ENCODE results near the gene TTC29. TPM values are rescaled to one million over a fixed set of nuclear protein-coding genes. Genes with fewer than 3 reads are reported as not detected.

Gene TTC29
- total RNA-seq, 1 donor: under 0.01 TPM

DNA sequence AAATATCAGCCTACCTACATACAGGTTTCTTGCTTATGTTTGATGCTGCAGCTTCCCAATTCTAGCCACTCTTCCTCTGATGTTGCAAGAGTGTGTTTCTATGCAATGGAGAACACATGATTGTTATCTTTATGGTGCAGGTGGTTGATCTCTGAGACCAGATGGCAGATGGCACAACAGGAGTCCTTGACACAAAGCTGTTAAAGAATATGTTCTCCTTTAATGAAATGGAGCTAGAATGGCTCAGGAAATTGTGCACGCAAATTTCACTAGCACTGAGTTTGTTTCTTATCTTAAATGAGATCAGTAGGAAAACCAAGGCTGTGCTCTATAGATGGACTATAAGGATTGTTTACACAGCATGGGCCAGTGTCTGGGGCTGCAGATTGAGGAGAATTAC is 29.9 kb upstream of the TTC29 start:
- no peak overlapping the region for H2AFZ ChIP-seq (ENCODE audit: low read length)
- H3K4me1 ChIP-seq (ENCODE audit: insufficient read depth, low read length): no peaks in the 10 kb centered on the region
- H3K4me3 ChIP-seq (ENCODE audit: insufficient read depth, low read length): no peak overlapping the region
- H3K27me3 ChIP-seq (ENCODE audit: insufficient read depth, low read length): peaks cover 2% of the 10 kb centered on the region
- H4K20me1 ChIP-seq (ENCODE audit: insufficient read depth, low read length): no peaks in the 10 kb centered on the region
- no peaks in the 10 kb centered on the region for H3K9me3 ChIP-seq (ENCODE audit: low read depth, low read length)
- no peak for TF ChIP-seq CTCF (IDR thresholded peaks at IDR 0.05; ENCODE audit: extremely low read depth, low read depth, low read length)
- no peaks in the 10 kb centered on the region for H3K79me2 ChIP-seq (ENCODE audit: insufficient read depth, low read length)
- no peak overlapping the region for H3K4me2 ChIP-seq (ENCODE audit: insufficient read depth, low read length)
- no peak for DNase-seq (ENCODE audit: insufficient read length, low spot score, missing footprints)
- no peaks in the 10 kb centered on the region for H3K36me3 ChIP-seq (ENCODE audit: insufficient read depth, low read length)
- no peak overlapping the region for H3K27ac ChIP-seq (ENCODE audit: low read depth, low read length)

GRCh38 chr4:146975036-146975435 is 29.4 kb upstream of the TTC29 start:
- H3K36me3 ChIP-seq (ENCODE audit: insufficient read depth, low read length): no peaks in the 10 kb centered on the region
- H2AFZ ChIP-seq (ENCODE audit: low read length): no peak overlapping the region
- no peak overlapping the region for H3K4me3 ChIP-seq (ENCODE audit: insufficient read depth, low read length)
- TF ChIP-seq CTCF (IDR thresholded peaks at IDR 0.05; ENCODE audit: extremely low read depth, low read depth, low read length): no peak
- no peak overlapping the region for H3K27ac ChIP-seq (ENCODE audit: low read depth, low read length)
- H3K4me1 ChIP-seq (ENCODE audit: insufficient read depth, low read length): no peaks in the 10 kb centered on the region
- H3K79me2 ChIP-seq (ENCODE audit: insufficient read depth, low read length): no peaks in the 10 kb centered on the region
- H3K4me2 ChIP-seq (ENCODE audit: insufficient read depth, low read length): no peak overlapping the region
- peaks cover 2% of the 10 kb centered on the region for H3K27me3 ChIP-seq (ENCODE audit: insufficient read depth, low read length)
- H4K20me1 ChIP-seq (ENCODE audit: insufficient read depth, low read length): no peaks in the 10 kb centered on the region
- DNase-seq (ENCODE audit: insufficient read length, low spot score, missing footprints): no peak
- H3K9me3 ChIP-seq (ENCODE audit: low read depth, low read length): no peaks in the 10 kb centered on the region

DNA sequence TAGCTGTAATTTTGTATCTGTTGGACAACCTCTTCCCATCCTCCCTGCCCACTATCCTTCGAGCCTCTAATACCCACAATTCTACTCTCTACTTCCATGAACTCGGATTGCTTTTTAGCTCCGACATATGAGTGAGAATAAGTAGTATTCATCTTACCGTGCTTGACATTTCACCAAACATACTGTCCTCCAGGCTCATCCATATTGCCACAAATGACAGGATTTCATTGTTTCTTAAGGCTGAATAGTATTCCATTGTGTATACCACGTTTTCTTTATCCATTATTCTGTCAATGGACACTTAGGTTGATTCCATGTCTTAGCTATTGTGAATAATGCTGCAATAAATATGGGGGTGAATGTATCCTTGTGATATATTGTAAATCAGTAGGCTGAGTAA is 26.4 kb upstream of the TTC29 start:
- Histone ChIP-seq H3K4me1 (ENCODE audit: insufficient read depth, low read length) (no peaks in the 10 kb centered on the region), H3K36me3 (ENCODE audit: insufficient read depth, low read length) (no peaks in the 10 kb centered on the region), H3K27me3 (ENCODE audit: insufficient read depth, low read length) (peaks cover 2% of the 10 kb centered on the region), H3K4me2 (ENCODE audit: insufficient read depth, low read length) (no peak overlapping the region), H3K79me2 (ENCODE audit: insufficient read depth, low read length) (no peaks in the 10 kb centered on the region), H3K9me3 (ENCODE audit: low read depth, low read length) (no peaks in the 10 kb centered on the region), H2AFZ (ENCODE audit: low read length) (no peak overlapping the region), H4K20me1 (ENCODE audit: insufficient read depth, low read length) (no peaks in the 10 kb centered on the region), H3K27ac (ENCODE audit: low read depth, low read length) (no peak overlapping the region), H3K4me3 (ENCODE audit: insufficient read depth, low read length) (no peak overlapping the region)
- TF ChIP-seq CTCF (IDR thresholded peaks at IDR 0.05; ENCODE audit: extremely low read depth, low read depth, low read length): no peak
- no peak for DNase-seq (ENCODE audit: insufficient read length, low spot score, missing footprints)

DNA sequence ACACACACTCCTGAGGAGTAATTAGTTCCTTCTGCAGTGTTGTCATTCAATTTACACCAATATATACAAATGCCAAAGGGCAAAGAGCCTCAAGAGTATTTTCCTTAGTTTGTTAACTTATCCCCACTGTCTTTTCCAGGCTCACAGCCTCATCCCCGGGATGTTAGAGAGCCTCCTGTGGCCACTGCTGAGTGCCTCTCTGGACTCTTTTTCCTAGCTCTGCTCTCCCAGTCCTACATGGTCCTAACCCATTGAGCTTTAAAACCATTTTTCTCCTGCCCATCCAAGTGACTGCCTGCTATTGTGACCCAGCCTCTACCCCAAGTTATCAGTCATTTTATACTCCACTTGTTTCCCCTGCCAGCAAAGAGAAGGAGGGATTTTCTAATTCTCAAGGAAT is 23.5 kb upstream of the TTC29 start:
- no peak for TF ChIP-seq CTCF (IDR thresholded peaks at IDR 0.05; ENCODE audit: extremely low read depth, low read depth, low read length)
- no peak for DNase-seq (ENCODE audit: insufficient read length, low spot score, missing footprints)
- no peak overlapping the region for H3K27ac ChIP-seq (ENCODE audit: low read depth, low read length)

More for the DNA sequence above, 23.5 kb upstream of the TTC29 start:
- Histone ChIP-seq H3K4me1 (ENCODE audit: insufficient read depth, low read length) (no peaks in the 10 kb centered on the region), H3K9me3 (ENCODE audit: low read depth, low read length) (no peaks in the 10 kb centered on the region), H3K36me3 (ENCODE audit: insufficient read depth, low read length) (no peaks in the 10 kb centered on the region), H3K27me3 (ENCODE audit: insufficient read depth, low read length) (no peaks in the 10 kb centered on the region), H3K4me2 (ENCODE audit: insufficient read depth, low read length) (no peak overlapping the region), H2AFZ (ENCODE audit: low read length) (no peak overlapping the region), H3K79me2 (ENCODE audit: insufficient read depth, low read length) (no peaks in the 10 kb centered on the region), H3K4me3 (ENCODE audit: insufficient read depth, low read length) (no peak overlapping the region), H4K20me1 (ENCODE audit: insufficient read depth, low read length) (no peaks in the 10 kb centered on the region)

All from osteoblast (primary cell).